Measurements from ENCODE around the gene SORD.
A peak's percentile ranks its signal among the peaks of the same experiment; 100 is the strongest.
"Not testable (repeated sequence)": the region's sequence is repeated elsewhere in the genome, so short reads cannot be mapped to it uniquely, and the experiment has no call there.

Gene SORD

GRCh38 chr15:45022871-45023658, at the start of gene SORD:
SORD (plus strand) TSS chr15:45023195; CDS start chr15:45023284, 89 bp downstream.
- peak; percentile 87 for DNase-seq (ENCODE audit: low read depth, low spot score)
- no peaks in the 10 kb centered on the region for H3K4me1 ChIP-seq (ENCODE audit: insufficient read depth, insufficient read length)
- H3K9me3 ChIP-seq (ENCODE audit: insufficient read depth, low read length): no peaks in the 10 kb centered on the region
- peaks cover 8% of the 10 kb centered on the region for H3K36me3 ChIP-seq (ENCODE audit: insufficient read depth, insufficient read length, low read length)
- H3K27me3 ChIP-seq (ENCODE audit: insufficient read depth, insufficient read length): no peaks in the 10 kb centered on the region
- peak within 1 kb of the TSS; percentile 92 for H3K9ac ChIP-seq (ENCODE audit: insufficient read length, low read depth)
- peak within 1 kb of the TSS; percentile 84 for H3K4me3 ChIP-seq (ENCODE audit: insufficient read length, low read depth)
- TF ChIP-seq YY1 (IDR thresholded peaks at IDR 0.05; ENCODE audit: insufficient read depth, insufficient read length): no peak

DNA sequence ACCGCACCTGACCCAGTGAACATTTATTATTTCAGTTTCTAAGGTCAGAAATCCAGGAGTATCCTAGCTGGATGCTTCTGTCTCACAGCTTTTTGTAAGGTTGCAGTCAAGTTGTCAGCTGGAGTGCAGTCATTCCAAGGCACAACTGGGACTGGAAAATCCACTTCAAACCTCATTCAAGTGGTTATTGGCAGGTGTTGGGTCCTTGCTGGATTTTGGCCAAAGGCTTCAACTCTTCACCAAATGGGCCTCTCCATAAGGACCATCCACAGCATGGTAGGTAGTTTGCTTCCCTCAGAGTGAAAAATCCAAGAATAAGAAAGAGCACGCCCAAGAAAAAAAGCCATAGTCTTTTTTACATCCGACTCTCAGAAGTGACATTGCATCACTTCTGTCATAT, 46.8 kb upstream of the SORD start:
- H3K4me1 ChIP-seq (ENCODE audit: insufficient read depth, insufficient read length); H3K27me3 ChIP-seq (ENCODE audit: insufficient read depth, insufficient read length); H3K9me3 ChIP-seq (ENCODE audit: insufficient read depth, low read length); H3K4me3 ChIP-seq (ENCODE audit: insufficient read length, low read depth); DNase-seq (ENCODE audit: low read depth, low spot score); H3K9ac ChIP-seq (ENCODE audit: insufficient read length, low read depth); H3K36me3 ChIP-seq (ENCODE audit: insufficient read depth, insufficient read length, low read length): not testable (repeated sequence)

DNA sequence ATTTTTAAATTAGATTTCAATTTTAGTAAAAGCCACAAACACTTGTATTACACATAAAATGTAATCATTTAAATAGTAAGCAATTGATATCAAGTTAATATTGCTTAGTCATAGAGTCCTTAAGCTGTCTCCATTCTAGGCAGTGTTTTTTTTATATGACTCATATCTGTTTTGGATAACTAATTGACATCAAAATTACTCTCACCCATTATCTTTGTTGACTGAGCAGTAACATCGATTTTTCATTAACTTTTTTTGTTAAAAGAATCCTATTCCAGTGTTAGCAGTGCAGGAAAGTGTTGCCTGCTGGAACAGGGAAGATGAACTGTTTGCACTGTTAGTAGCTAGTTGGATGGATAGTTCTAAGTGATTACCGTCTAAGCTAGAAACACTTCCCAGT, 45.2 kb upstream of the SORD start:
- H3K9me3 ChIP-seq (ENCODE audit: insufficient read depth, low read length); H3K9ac ChIP-seq (ENCODE audit: insufficient read length, low read depth); DNase-seq (ENCODE audit: low read depth, low spot score); H3K36me3 ChIP-seq (ENCODE audit: insufficient read depth, insufficient read length, low read length); H3K4me1 ChIP-seq (ENCODE audit: insufficient read depth, insufficient read length); H3K4me3 ChIP-seq (ENCODE audit: insufficient read length, low read depth); H3K27me3 ChIP-seq (ENCODE audit: insufficient read depth, insufficient read length): not testable (repeated sequence)

- not testable (repeated sequence) for H3K9me3 ChIP-seq (ENCODE audit: insufficient read depth, low read length); DNase-seq (ENCODE audit: low read depth, low spot score); H3K9ac ChIP-seq (ENCODE audit: insufficient read length, low read depth); H3K4me3 ChIP-seq (ENCODE audit: insufficient read length, low read depth); H3K27me3 ChIP-seq (ENCODE audit: insufficient read depth, insufficient read length); H3K4me1 ChIP-seq (ENCODE audit: insufficient read depth, insufficient read length); H3K36me3 ChIP-seq (ENCODE audit: insufficient read depth, insufficient read length, low read length)
Observed at GRCh38 chr15:44979617-44980339, 43.2 kb upstream of the SORD start.

DNA sequence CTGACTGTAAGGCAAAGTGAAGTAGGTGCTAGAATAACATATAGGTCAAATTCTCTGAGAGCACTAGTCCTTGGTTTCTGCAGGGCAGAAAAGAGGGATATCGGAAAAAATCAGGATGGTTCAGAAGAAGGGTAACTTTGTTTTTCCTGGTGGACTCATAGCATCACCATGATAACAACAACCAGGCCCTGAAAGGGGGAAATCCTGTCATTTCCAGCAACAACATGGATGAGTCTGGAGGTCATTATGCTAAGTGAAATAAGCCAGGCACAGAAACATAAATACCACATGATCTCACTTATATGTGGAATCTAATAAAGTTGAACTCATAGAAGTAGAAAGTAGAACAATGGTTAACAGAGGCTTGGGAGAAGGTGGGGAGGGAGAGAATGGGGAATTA, 38.9 kb upstream of the SORD start:
- not testable (repeated sequence) for H3K9me3 ChIP-seq (ENCODE audit: insufficient read depth, low read length); DNase-seq (ENCODE audit: low read depth, low spot score); H3K4me3 ChIP-seq (ENCODE audit: insufficient read length, low read depth); H3K4me1 ChIP-seq (ENCODE audit: insufficient read depth, insufficient read length); H3K9ac ChIP-seq (ENCODE audit: insufficient read length, low read depth); H3K36me3 ChIP-seq (ENCODE audit: insufficient read depth, insufficient read length, low read length); H3K27me3 ChIP-seq (ENCODE audit: insufficient read depth, insufficient read length)

DNA sequence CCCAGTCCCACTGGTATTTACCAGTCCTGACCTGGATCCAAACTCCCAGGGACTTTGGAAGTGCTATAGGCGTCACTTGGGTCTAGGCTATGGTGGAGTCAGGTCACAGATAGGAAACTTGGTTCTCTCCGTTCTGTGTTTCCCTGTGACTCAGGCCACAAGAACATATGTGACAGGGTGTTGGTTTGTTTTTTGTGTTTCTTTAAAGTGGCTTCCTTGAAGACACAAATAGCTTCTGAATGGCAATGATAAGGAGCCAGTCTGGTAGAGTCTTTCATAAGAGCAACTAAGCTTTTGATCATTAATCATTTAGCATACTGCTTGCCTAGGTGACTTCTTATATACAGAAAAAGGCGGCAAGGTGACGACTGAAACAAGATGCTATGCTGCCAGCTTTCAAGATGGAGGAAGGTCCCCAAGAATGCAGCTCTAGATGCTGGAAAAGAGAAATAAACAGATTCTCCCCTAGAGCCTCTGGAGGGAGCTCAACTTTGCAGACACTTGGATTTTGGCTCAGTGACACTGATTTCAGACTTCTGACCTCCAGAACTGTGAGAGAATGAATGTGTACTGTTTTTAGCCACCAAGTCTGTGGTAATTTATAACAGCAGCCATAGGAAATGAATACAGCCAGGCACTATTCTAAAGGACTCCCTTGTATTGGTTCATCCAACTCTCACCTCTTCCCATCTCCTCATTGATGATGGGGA, 36.5 kb upstream of the SORD start:
- H3K27me3 ChIP-seq (ENCODE audit: insufficient read depth, insufficient read length); H3K9ac ChIP-seq (ENCODE audit: insufficient read length, low read depth); DNase-seq (ENCODE audit: low read depth, low spot score); H3K4me1 ChIP-seq (ENCODE audit: insufficient read depth, insufficient read length); H3K4me3 ChIP-seq (ENCODE audit: insufficient read length, low read depth); H3K9me3 ChIP-seq (ENCODE audit: insufficient read depth, low read length); H3K36me3 ChIP-seq (ENCODE audit: insufficient read depth, insufficient read length, low read length): not testable (repeated sequence)

GRCh38 chr15:44987711-44988110, 35.3 kb upstream of the SORD start:
- not testable (repeated sequence) for H3K9ac ChIP-seq (ENCODE audit: insufficient read length, low read depth); H3K9me3 ChIP-seq (ENCODE audit: insufficient read depth, low read length); H3K27me3 ChIP-seq (ENCODE audit: insufficient read depth, insufficient read length); H3K4me1 ChIP-seq (ENCODE audit: insufficient read depth, insufficient read length); DNase-seq (ENCODE audit: low read depth, low spot score); H3K36me3 ChIP-seq (ENCODE audit: insufficient read depth, insufficient read length, low read length); H3K4me3 ChIP-seq (ENCODE audit: insufficient read length, low read depth)

DNA sequence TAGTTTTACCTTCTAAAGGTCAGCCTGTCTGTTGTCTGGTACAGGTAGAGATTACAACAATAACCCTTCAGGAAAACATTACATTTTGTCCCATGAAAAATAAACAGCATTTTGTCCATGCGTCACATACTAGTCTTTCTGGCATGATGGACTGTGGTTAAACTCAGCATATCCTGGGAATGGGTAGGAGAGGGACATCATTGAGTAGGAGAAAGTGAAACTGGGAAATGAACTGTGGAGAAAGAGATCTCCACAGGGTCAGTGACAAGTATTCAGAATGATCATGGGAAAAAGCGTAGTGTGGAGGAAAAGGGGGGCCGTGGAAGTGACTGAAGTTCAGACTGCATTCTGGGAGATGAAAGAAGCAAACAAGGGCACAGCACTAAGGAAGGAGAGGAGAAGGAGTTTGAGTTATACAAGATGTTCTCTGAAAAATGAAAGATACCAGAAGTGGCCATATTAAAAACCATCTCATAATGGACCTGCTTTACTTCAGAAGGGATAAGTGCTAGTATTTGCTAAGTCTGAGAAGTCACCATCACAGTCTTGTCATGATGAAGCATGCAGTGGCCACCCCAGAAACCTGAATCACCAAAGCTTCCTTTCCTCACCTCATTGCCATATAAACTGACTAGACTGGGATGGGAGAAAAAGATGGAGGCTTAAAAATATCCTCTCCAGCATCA, 34.7 kb upstream of the SORD start:
- H3K9me3 ChIP-seq (ENCODE audit: insufficient read depth, low read length); H3K4me3 ChIP-seq (ENCODE audit: insufficient read length, low read depth); DNase-seq (ENCODE audit: low read depth, low spot score); H3K4me1 ChIP-seq (ENCODE audit: insufficient read depth, insufficient read length); H3K36me3 ChIP-seq (ENCODE audit: insufficient read depth, insufficient read length, low read length); H3K9ac ChIP-seq (ENCODE audit: insufficient read length, low read depth); H3K27me3 ChIP-seq (ENCODE audit: insufficient read depth, insufficient read length): not testable (repeated sequence)

GRCh38 chr15:44988870-44989219, 34.1 kb upstream of the SORD start:
- not testable (repeated sequence) for H3K4me3 ChIP-seq (ENCODE audit: insufficient read length, low read depth); H3K4me1 ChIP-seq (ENCODE audit: insufficient read depth, insufficient read length); DNase-seq (ENCODE audit: low read depth, low spot score); H3K9me3 ChIP-seq (ENCODE audit: insufficient read depth, low read length); H3K9ac ChIP-seq (ENCODE audit: insufficient read length, low read depth); H3K27me3 ChIP-seq (ENCODE audit: insufficient read depth, insufficient read length); H3K36me3 ChIP-seq (ENCODE audit: insufficient read depth, insufficient read length, low read length)

- not testable (repeated sequence) for H3K36me3 ChIP-seq (ENCODE audit: insufficient read depth, insufficient read length, low read length); H3K4me3 ChIP-seq (ENCODE audit: insufficient read length, low read depth); H3K4me1 ChIP-seq (ENCODE audit: insufficient read depth, insufficient read length); H3K9ac ChIP-seq (ENCODE audit: insufficient read length, low read depth); H3K9me3 ChIP-seq (ENCODE audit: insufficient read depth, low read length); DNase-seq (ENCODE audit: low read depth, low spot score); H3K27me3 ChIP-seq (ENCODE audit: insufficient read depth, insufficient read length)
Observed at GRCh38 chr15:44997632-44998031, 25.4 kb upstream of the SORD start.

Data from NT2/D1 (cell line).